ENCODE measurements around the gene PKD1L1. TPM values are rescaled to one million over a fixed set of nuclear protein-coding genes. Genes with fewer than 3 reads are reported as not detected.

The PKD1L1 gene, protein sequence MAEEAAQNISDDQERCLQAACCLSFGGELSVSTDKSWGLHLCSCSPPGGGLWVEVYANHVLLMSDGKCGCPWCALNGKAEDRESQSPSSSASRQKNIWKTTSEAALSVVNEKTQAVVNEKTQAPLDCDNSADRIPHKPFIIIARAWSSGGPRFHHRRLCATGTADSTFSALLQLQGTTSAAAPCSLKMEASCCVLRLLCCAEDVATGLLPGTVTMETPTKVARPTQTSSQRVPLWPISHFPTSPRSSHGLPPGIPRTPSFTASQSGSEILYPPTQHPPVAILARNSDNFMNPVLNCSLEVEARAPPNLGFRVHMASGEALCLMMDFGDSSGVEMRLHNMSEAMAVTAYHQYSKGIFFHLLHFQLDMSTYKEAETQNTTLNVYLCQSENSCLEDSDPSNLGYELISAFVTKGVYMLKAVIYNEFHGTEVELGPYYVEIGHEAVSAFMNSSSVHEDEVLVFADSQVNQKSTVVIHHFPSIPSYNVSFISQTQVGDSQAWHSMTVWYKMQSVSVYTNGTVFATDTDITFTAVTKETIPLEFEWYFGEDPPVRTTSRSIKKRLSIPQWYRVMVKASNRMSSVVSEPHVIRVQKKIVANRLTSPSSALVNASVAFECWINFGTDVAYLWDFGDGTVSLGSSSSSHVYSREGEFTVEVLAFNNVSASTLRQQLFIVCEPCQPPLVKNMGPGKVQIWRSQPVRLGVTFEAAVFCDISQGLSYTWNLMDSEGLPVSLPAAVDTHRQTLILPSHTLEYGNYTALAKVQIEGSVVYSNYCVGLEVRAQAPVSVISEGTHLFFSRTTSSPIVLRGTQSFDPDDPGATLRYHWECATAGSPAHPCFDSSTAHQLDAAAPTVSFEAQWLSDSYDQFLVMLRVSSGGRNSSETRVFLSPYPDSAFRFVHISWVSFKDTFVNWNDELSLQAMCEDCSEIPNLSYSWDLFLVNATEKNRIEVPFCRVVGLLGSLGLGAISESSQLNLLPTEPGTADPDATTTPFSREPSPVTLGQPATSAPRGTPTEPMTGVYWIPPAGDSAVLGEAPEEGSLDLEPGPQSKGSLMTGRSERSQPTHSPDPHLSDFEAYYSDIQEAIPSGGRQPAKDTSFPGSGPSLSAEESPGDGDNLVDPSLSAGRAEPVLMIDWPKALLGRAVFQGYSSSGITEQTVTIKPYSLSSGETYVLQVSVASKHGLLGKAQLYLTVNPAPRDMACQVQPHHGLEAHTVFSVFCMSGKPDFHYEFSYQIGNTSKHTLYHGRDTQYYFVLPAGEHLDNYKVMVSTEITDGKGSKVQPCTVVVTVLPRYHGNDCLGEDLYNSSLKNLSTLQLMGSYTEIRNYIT (N-terminal part only)
- total RNA-seq, result under 1 TPM in 3 of 4 donors, not detected in 1; 0.06 to 0.19 (median 0.13) TPM

- H3K4me1 ChIP-seq, result peaks cover 0 to 26% (median 4%) of the 10 kb centered on the region in 3 donors
- DNase-seq, result no peak
- no peaks in the 10 kb centered on the region for H3K27me3 ChIP-seq
- no peaks in the 10 kb centered on the region for H3K36me3 ChIP-seq
- no peak for TF ChIP-seq POLR2A (IDR thresholded peaks at IDR 0.05)
- no peak for TF ChIP-seq CTCF (IDR thresholded peaks at IDR 0.05)
- H3K4me3 ChIP-seq, result no peak within 1 kb of the TSS
- 65 to 80% methylated on average over 4 to 7 of the region's 7 CpGs for WGBS, 2 donors
- no peaks in the 10 kb centered on the region for H3K9me3 ChIP-seq
- peak within 1 kb of the TSS in 3 of 4 donors; percentile 5 to 75 (median 36) for H3K27ac ChIP-seq
- intact Hi-C loops (cut with DNase I), result loop anchor here (5.0 kb wide), 1 partner anchor 164 kb away; no protein-coding TSS in a partner anchor
These were observed at the start of gene PKD1L1 for GRCh38 chr7:47948141-47948790. Gene PKD1L1, minus strand, starts transcription at chr7:47948466. Its CDS starts 26 bp downstream, at chr7:47948440.

GRCh38 chr7:47992446-47992845 is 44.2 kb upstream of the PKD1L1 start:
- H3K27ac ChIP-seq, result peak overlapping the region in 2 of 4 donors; percentile 51 to 52
- H3K36me3 ChIP-seq, result no peaks in the 10 kb centered on the region
- DNase-seq, result no peak
- H3K4me1 ChIP-seq, result peaks cover 0 to 18% (median 0%) of the 10 kb centered on the region in 3 donors
- no peaks in the 10 kb centered on the region for H3K27me3 ChIP-seq
- 72 to 75% methylated on average over 3 of the region's 3 CpGs for WGBS, 2 donors
- H3K9me3 ChIP-seq, result no peaks in the 10 kb centered on the region
- TF ChIP-seq POLR2A (IDR thresholded peaks at IDR 0.05) (no peak), CTCF (IDR thresholded peaks at IDR 0.05) (no peak)
- peak overlapping the region in 1 of 4 donors; percentile 52 for H3K4me3 ChIP-seq
- intact Hi-C loops (cut with DNase I), result loop anchor here (10.0 kb wide), 1 partner anchor 112 kb away; no protein-coding TSS in a partner anchor

- H3K27me3 ChIP-seq, result no peaks in the 10 kb centered on the region
- H3K36me3 ChIP-seq, result no peaks in the 10 kb centered on the region
These were observed 43.6 kb upstream of the PKD1L1 start for GRCh38 chr7:47991741-47992311.

More at GRCh38 chr7:47991741-47992311, 43.6 kb upstream of the PKD1L1 start:
- TF ChIP-seq CTCF (IDR thresholded peaks at IDR 0.05), result peak in 5 of 6 experiments; percentile 35 to 58 (median 51)
- TF ChIP-seq POLR2A (IDR thresholded peaks at IDR 0.05), result peak in 1 of 4 donors; percentile 15
- Histone ChIP-seq H3K4me3 (peak overlapping the region; percentile 27 to 71 (median 50)), H3K4me1 (peaks cover 0 to 18% (median 0%) of the 10 kb centered on the region in 3 donors), H3K27ac (peak overlapping the region; percentile 31 to 70 (median 52)), H3K9me3 (no peaks in the 10 kb centered on the region)
- intact Hi-C loops (cut with DNase I), result loop anchor here (10.0 kb wide), 1 partner anchor 113 kb away; no protein-coding TSS in a partner anchor
- DNase-seq, result peak; percentile 71
- 11 to 37% methylated on average over 17 to 18 of the region's 26 CpGs for WGBS, 2 donors
